ENCODE measurements around the gene SYN1.

DNA sequence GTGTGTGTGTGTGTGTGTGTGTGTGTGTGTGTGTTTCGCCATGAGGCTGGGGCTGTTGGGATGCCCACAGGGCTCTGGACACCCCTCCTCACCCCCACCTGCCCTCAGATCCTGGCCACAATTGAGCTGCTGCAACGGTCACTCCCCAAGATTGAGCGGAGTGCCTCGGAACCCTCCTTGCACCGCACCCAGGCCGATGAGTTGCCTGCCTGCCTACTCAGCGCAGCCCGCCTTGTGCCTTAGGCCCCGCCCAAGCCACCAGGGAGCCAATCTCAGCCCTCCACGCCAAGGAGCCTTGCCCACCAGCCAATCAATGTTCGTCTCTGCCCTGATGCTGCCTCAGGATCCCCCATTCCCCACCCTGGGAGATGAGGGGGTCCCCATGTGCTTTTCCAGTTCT lies 48.4 kb downstream of the SYN1 start:
- no peak for TF ChIP-seq TEAD4 (IDR thresholded peaks at IDR 0.05)
- TF ChIP-seq TAF1 (IDR thresholded peaks at IDR 0.05; ENCODE audit: low read depth): no peak
- TF ChIP-seq EP300 (IDR thresholded peaks at IDR 0.05; ENCODE audit: borderline replicate concordance): no peak
- no peak for TF ChIP-seq NFIC (IDR thresholded peaks at IDR 0.05)
- TF ChIP-seq RAD21 (IDR thresholded peaks at IDR 0.05; ENCODE audit: low read depth): no peak
- TF ChIP-seq CEBPB (IDR thresholded peaks at IDR 0.05): no peak
- TF ChIP-seq MAX (IDR thresholded peaks at IDR 0.05): no peak
- TF ChIP-seq FOXM1 (IDR thresholded peaks at IDR 0.05; ENCODE audit: borderline replicate concordance, low read depth): no peak
- no peak for TF ChIP-seq REST (IDR thresholded peaks at IDR 0.05; ENCODE audit: low read depth)
- TF ChIP-seq TCF12 (IDR thresholded peaks at IDR 0.05; ENCODE audit: low read depth): no peak
- TF ChIP-seq EGR1 (IDR thresholded peaks at IDR 0.05): no peak
- no peak for TF ChIP-seq ZBTB7A (IDR thresholded peaks at IDR 0.05; ENCODE audit: low read depth)
- TF ChIP-seq USF1 (IDR thresholded peaks at IDR 0.05): no peak
- TF ChIP-seq CREB1 (IDR thresholded peaks at IDR 0.05; ENCODE audit: low read depth): no peak

Data from Ishikawa (cell line).